Stimulated activated CD8-positive, alpha-beta memory T cell treated with anti-CD3 and anti-CD28 coated beads, Interleukin-4, amount 100 ng/mL, for 48 hours (primary cell): ENCODE data around the gene FBXL15.
"Not testable (repeated sequence)": the region's sequence is repeated elsewhere in the genome, so short reads cannot be mapped to it uniquely, and the experiment has no call there.

ENCODE experiments used
- DNase-seq: peaks from one replicate; pipeline ENCODE4 v3.0.0-alpha.2; 2020

Gene FBXL15

DNA sequence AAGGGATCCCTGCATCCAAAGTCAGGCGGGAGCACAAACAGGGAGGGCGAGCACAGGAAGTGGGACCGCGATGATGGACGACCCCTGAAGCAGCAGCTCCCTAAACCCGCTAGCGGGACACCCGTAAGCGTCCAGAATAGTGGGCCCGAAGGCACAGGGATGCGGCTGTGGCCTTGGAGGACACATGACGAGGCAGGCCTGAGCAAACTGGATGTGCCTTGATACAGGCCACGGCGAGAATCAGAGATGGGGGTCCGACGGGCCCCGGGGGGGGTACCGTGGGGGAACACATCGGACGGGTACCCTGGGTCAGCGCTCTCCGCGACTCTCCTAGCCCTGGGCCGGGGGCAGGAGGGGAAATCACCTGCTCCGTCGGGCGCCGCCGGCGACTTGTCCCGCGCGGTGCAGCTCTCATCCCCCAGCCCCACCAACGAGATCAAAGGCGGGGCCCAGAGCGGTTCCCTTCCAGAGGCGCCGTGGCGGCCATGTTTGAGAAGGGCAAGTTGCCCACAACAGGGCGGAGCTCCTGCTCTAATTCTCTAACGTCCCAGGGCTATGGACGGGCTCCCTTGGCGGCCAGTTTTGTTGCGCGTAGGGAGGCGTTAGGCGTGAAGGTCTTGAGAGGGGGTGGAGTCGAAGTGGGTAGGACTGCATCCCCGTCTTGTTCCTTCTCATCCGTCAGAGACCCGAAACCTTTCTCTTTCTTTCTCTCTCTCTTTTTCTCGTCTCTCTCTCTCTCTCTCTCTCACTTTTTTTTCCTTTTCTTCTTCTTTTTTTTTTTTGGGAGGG, 11.7 kb downstream of the FBXL15 start, which contains the start of gene CUEDC2:
Gene CUEDC2 (minus strand): TSS at position 413 of the 789 bp plus-strand sequence. CDS start 7,386 bp downstream, outside the sequence.
- peak; percentile 100 for DNase-seq

DNA sequence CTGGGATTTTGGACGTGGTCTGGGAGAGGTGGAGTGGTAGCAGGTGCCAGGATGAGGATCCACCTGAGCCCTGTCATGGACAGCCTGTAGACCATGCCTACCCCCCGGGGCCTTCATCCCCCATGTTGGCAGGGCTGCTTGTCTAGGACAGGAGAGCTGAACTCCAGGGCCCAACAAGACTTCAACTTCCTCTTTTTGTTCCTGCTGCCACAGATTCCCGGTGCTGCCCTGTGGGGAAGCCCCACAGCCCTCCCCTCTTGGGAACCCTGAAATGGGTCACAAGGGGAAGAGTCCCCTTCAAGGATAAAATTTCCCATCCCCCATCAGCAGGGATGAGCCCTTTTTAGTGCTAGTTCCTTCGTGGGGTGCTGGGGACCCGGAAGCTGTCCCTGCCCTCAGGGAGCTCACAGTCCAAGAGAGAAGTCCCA, 13.0 kb downstream of the FBXL15 start:
- DNase-seq = no peak

DNA sequence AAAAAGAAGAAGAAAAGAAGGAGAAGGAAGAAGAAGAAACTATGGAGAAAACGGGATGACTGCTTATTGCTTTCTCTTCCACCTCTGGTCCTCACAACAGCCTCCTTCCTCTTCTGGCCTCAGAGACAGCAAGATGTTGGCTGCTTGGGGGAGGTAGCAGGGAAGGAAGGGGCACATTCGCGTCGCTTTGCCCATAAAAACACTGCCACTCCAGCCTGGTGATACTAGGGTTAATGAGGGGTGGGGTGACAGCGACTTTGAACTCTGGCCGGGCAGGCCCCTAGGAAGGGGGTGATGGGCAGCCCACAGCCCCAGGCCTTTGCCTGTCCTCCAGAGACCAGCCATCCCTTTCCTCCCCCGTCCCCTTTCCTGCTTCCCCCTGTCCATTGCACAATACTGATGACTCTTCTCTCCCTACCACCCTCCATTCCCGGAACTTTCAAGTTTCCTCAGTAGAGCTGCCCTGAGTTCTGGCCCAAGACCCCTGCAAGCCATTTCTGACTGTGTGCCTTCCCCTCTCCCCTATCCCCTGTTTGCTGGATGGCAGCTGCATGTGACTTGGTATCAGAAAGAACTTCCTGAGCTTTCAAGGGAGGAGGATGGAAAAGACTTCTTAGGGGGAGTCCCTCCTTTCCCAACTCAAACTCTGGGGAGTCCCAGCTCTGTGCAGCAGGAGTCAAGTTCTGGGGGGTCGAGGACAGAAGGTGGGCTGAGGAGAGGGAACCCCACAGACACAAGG, 13.9 kb downstream of the FBXL15 start:
- DNase-seq = no peak

DNA sequence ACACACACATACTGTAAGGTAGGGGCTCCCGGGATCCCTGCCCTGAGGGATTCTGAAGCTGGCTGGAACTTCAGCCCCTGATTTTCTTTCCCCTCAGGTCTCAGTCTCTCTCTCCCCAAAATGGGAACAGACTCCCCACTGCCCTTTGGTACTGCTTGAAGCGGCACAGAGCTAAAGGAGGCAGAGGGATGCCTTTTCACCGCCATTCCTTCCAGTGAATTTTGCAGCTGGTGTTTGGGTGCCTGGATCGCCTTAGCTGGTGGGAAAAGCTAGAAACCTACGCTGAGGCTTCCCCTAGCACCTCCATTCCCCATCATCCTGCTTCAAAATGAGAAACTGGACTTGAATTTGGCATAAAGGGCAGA, 14.5 kb downstream of the FBXL15 start:
- DNase-seq = no peak

DNA sequence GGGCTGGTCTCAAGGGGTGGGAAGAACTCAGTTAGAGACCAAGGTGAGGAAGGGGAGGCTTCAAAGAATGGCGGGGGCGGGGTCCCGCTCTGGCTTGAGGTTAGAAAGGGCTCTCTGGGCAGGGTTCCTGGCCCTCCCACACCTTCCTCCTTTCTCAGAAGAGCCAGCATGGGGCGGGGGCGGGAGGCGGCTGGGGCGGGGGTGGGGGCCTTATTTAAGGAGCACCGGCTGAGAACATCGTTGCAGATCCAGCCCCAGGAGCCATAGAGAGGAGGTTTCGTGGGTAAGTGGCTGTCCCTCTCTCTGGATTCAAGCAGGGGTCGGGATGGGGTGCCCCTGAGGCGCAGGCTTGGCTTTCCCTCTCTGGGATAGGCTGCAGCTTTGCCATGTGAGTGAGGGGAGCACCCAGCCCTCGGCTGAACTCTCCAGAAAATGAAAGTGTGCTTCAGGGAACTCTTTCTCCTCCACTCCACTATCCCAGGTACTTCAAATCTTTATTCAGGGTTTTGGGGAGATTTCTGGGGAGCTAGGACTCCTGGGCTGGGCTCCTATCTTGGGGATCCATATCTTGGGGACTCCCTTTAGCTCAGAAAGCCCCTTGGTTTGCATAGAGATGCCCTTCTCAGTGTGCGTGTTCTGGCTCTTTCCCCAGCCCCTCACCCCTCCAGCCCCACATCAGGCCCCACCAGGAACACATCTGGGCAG, 15.0 kb downstream of the FBXL15 start:
- peak; percentile 72 for DNase-seq

DNA sequence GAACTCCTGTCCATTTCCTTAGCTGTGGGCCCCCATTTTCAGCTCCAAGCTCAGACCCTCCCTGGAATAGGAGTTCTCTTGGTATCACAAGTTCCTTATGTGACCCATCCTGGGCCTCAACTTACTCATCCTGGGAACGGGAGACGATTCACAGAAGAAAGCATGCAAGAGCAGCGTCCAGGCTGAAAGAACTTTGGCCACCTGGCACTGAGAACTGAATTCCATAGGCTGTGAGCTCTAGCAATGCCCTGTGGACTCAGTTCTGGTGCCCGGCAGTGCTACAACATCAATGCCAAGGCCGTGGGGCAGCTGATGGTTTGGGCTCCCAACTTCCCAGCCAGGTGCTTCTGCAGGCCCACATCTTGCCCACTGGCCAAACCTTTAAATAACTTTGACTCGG, 15.7 kb downstream of the FBXL15 start:
- DNase-seq = no peak

DNA sequence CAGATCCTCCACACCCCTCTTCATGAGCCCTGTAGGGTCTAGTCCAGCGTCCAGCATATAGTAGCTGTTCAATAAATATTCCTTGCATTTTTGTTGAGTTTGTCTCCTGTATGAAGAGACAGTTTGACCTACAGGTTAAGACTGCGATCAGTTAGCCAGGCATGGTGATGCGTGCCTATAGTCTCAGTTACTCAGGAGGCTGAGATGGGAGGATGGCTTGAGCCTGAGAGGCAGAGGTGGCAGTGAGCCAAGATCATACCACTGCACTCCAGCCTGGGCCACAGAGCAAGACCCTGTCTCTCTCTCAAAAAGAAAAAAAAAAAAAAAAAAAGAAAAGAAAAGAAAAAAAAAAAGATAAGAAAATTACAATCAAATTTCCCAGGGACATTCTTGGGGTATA, 16.9 kb downstream of the FBXL15 start:
- DNase-seq = no peak

DNA sequence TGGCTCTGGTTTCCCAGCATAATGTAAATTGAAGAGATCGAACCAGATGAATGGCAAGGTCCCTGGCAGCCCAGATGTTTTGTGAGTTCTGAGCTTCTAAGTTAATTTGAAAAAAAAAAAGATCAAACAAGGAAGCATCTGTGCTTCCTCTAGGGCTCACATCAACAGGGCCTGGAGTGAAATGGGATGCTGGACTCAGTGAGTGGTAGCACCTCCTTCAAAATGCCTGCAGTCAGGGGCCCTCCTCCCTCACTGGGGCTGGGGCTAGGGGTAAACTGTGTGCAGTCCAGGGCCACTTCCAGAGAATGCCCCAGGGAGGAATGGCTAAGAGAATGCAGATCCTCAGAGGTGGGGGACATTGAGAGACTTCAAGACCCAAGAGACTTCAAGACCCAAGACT, 17.7 kb downstream of the FBXL15 start:
- DNase-seq = no peak

DNA sequence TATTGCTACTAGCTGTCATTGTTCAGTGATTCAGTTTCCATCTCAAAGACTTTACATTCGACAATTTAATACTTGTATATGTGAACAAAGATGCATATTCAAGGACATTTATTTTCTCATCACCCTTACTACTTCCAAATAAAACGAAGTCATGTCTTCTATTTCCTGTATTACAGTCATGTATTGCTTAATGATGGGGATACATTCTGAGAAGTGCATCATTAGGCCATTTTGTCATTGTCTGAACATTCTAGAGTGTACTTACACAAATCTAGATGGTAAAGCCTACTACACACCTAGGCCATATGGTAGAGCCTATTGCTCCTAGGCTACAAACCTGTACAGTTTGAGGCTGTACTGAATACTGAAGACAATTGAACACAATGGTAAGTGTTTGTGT, 24.2 kb downstream of the FBXL15 start:
- DNase-seq = no peak

DNA sequence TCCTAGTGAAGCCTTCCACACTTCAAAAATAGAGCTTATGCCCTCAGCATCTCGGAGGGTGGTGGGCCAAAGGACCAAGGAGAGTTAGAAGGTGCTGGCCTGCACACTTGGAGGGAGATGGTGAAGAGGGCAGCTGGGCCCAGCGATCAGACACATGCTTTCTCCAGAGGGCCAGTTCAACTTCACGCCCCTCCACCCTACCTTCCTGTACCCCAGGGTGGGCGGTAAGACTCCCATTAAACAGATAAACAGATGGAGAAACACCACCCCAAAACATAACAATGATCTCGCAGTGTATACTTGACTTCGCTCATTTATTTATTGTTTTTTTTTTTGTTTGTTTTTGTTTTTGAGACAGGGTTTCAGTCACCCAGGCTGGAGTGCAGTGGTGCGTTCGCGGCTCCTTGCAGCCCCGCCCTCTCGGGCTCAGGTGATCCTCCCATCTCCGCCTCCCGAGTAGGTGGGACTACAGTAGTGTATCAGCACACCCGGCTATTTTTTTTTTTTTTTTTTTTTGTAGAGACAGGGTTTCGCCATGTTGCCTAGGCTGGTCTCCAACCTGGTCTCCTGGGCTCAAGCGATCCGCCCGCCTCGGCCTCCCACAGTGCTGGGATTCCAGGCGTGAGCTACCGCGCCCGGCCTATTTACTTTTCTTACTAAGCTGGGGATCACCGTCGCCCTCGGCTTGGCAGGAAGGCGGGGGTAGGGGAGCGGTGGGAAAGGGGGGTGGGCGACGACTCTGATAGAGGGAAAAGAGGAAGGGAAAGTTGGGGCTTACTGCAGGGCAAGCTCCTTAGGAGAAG, 28.9 kb downstream of the FBXL15 start:
- peak; percentile 86 for DNase-seq

DNA sequence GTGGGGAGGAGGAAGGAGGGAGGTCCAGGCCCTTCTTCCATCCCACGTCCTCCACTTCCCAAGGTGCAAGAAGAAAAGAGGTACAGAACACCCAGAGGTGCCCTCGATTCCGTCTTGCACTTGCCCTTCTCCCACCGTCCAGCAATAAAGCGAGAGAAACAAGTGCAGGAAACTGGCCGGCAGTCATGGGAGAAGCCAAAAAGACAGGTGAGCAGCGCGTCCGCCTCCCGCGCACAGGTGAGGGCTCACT, 29.4 kb downstream of the FBXL15 start:
- no peak for DNase-seq

DNA sequence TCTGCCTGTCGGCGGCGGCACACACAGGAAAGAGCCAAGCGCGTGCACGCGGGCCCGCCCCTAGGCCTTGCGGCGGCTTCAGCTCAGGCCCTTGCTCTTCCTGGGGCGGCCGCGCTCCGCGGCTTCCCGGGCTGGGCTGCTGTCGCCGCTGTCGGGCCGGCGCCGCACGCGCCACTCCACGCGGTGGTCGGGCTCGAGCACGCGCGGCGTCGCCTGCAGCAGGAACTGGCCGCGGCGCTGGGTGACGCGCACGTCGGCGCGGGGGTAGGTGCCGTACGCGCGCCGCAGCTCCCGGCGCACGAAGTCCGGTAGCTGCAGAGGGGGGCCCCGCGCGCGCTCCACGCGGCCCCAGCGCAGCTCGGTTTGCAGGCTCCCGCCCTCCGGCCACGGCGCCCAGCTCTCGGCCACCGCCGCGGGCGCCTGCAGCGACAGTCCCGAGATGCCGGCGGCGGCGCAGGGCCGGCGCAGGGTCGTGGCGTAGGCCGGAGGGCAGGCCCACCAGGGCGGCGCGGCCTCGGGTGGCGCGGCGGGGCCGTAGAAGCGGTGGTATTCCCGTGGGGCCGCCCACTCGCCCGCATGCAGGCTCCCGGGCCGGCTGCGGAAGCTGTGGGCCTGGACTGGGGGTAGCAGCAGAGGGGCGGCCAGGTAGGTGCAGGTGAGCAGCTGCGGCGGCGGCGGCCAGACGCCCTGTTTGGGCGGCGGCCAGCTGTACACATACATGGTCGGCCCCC, 29.9 kb downstream of the FBXL15 start:
- peak; percentile 85 for DNase-seq

DNA sequence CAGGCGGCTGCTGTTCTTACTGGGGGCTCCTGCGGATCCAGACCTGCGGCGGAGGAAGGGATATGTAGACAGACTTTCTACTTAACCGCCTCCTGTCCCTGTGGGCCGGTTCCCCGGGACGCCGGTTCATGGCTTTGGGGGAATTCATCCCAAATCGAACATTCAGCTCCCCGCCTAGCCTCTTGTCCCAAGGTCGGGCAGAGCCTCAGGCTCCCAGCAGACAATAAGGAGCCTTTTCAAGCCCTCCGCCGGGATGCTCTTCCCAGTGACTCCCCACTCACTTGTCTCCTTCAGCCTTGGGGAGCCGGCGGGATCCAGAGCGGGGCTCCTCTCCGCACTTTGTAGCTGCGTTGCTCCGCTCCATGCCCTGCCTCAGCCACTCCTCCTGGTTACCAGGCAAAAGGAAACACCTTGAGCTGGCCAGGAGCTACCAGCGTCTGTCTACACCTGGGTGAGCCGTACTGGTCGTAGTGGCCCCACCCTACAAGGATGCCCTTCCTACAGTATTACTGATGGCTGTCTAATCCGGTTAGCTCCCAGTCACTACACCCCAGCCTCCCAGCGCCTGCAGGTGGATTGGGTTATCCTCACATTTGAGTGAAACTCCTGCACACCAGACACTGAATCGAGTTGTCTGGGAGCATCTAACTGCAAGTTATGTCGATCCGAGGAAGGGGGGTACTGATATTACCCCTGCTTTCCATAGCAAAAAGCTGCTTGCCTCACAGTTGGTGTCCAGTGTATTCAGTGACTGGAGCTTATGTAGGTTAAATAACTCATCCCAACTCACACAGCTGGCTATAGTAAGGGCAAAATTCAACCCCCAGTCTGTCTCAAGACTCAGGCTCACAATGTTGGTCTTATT, 30.7 kb downstream of the FBXL15 start, which contains the start of gene C10orf95:
Gene C10orf95 (minus strand): TSS at position 439 of the 865 bp plus-strand sequence. CDS start 450 bp downstream, outside the sequence.
- DNase-seq = peak; percentile 35

DNA sequence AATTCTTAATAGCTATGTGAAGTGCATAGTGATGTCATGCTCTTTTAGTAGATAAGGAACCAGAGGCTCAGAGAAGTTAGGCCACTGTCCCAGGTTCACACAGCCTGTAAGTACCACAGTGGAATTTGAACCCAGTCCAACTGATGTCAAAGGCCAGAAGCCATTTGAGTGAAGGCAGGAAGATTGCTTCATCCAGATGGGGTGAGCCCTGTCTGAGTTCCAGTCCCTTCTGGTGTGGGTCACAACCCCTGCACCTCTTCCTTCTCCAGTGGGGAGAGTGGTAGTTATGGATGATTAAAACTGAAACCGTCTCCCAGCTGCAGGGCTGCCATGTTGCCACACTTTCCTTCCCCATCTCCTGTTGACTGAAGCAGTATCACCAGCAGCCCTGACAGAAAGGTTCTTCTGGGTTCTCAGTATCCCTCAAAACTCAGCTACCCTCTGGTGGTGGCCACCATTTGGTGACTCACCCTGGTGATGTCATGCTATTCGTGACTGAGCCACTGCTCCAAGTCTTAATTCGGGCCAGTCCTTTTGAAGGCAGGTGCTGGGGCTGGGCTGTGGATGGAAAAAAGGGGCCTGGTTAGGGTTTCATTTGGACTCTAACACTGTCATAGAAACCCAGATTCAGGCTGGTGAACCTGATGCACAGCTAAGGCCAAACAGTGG, 32.2 kb downstream of the FBXL15 start:
- DNase-seq = peak; percentile 83

DNA sequence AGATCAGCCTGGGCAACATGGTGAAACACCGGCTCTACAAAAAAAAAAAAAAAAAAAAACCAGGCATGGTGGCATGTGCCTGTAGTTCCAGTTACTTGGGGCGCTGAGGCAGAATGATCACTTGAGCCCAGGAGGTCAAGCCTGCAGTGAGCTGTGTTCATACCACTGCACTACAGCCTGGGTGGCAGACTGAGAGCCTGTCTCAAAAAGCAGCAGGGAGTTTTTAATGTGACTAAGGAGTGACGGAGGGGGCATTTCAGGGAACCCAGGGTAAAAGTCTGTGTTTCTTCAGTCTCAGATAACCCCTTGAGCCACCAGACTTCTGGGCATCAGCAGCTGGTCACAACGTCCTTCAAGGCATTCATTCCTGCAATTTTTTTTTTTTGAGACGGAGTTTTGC, 32.9 kb downstream of the FBXL15 start:
- no peak for DNase-seq

DNA sequence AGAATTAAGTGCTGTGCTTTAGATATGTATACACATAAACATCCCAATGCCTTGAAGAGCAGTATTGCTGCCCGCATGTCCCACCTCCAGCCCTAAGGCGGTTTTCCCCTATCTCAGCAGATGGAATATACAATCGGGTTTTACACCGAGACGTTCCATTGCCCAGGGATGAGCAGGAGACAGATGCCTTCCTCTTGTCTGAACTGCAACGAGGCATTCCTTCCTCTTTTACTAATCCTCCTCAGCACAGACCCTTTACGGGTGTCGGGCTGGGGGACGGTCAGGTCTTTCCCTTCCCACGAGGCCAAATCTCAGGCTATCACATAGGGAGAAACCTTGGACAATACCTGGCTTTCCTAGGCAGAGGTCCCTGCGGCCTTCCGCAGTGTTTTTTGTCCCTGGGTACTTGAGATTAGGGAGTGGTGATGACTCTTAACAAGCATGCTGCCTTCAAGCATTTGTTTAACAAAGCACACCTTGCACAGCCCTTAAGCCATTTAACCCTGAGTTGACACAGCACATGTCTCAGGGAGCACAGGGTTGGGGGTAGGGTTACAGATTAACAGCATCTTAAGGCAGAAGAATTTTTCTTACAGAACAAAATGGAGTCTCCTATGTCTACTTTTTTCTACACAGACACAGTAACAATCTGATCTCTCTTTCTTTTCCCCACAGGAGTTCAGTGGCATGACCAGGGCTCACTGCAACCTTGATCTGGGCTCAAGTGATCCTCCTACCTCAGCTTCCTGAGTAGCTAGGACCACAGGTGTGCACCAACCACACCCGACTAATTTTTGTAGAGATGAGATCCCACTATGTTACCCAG, 34.2 kb downstream of the FBXL15 start:
- DNase-seq = not testable (repeated sequence)

DNA sequence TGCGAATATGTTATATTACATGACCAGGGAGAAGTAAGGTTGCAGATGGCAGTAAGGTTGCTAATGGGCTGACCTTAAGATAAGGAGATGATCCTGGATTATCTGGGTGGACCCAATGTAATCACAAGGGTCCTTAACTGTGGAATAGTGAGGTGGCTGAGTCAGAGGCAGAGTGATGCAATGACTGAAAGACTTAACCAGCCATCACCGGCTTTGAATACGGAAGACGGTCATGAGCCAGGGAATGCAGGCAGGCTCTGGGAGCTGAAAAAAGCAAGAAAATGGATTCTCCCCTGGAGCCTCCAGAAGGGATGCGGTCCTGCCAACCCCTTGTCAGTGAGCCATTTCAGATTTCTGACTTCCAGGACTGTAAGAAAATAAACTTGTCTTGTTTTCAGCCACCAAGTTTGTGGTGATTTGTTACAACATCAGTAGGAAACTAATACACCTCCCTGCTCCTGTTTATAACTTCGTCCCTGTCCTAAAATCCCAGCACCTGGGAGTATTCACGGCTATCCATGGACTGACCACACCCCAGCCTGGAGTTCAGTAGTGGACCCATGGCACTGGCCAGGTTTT, 35.3 kb downstream of the FBXL15 start:
- DNase-seq = no peak

DNA sequence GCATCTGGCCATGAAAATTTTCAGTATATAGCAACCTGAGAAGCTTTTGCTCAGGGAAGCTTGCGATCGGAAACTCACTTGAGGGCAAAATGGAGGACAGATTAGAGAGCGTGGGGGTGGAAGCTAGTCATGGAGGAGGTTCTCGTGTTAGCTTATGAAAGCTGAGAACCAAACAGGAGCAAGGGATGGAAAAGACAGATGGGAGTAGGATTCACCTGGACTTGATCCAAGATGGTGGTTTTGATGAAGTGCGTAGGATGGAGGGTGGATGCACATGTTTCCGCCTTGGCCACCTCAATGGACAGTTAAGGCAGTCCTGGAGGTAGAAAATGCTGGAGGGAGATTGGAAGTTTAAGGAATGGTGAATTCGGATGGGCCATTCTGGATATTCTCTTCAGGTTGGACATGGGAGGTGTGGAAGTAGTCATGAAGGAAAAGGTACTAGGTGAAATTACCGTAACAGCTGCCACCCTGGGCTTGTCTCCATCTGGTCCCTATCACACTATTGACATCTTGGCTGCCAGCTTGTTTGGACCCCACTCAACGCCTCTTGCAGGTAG, 37.0 kb downstream of the FBXL15 start:
- no peak for DNase-seq

DNA sequence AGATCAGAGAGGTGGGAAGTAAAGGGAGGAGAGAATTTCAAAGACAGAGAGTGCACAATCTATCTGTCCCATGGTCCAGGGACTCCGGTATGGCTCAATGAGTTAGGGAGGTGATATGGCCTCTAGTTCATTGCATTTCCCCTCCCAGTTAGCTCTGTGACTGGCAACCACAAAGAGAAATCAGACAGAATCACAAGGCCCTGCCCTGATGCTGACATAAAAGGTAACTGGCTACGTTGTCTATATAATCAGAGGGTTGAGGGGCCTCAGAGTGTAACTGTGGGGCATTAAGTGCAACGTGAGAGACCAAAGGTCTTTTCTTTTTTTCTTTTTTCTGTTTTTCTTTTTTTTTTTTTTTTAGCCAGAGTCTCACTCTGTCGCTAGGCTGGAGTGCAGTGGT, 38.0 kb downstream of the FBXL15 start:
- no peak for DNase-seq
